Upper lobe of right lung (tissue), 1 donor: ENCODE measurements around the gene FGGY. TPM values are rescaled to one million over a fixed set of nuclear protein-coding genes. Genes with fewer than 3 reads are reported as not detected.
"Not testable (repeated sequence)": the region's sequence is repeated elsewhere in the genome, so short reads cannot be mapped to it uniquely, and the experiment has no call there.

Experiments used
- ATAC-seq: fragments of 200-7000 bp; cut with Tn5 transposase; one replicate; pipeline ENCODE4 v1.9.1; 2020; ENCODE audit warnings: mild to moderate bottlenecking, moderate library complexity
- DNase-seq: peaks from one replicate; pipeline ENCODE4 v3.0.0-alpha.2; 2020
- H3K27ac ChIP-seq: fragments of 200-600 bp; one replicate; pipeline ENCODE4 v1.8.0; 2022
- H3K27me3 ChIP-seq: fragments of 200-600 bp; one replicate; pipeline ENCODE4 v1.8.0; 2022; ENCODE audit warnings: mild to moderate bottlenecking
- H3K36me3 ChIP-seq: fragments of 200-600 bp; one replicate; pipeline ENCODE4 v1.8.0; 2022
- H3K4me1 ChIP-seq: fragments of 200-600 bp; one replicate; pipeline ENCODE4 v1.8.0; 2022
- H3K4me3 ChIP-seq: fragments of 200-600 bp; one replicate; pipeline ENCODE4 v1.8.0; 2022; ENCODE audit warnings: mild to moderate bottlenecking
- H3K9me3 ChIP-seq: fragments of 200-600 bp; one replicate; pipeline ENCODE4 v1.8.0; 2022
- intact Hi-C: fragments of 100-400 bp; cut with DNase I; formaldehyde crosslinking; loops from one replicate; pipeline ENCODE4 v1.11.0; 2022
- total RNA-seq: library from RNA; stranded (reverse); fragmentation: NEBNext Ultra II Directional; extraction: Animal tissue kit (Norgen Biotek cat#: 25700); gene quantifications from one replicate; pipeline ENCODE4 v1.2.1, GENCODE V29; 2021
- TF ChIP-seq, protein P1 (sequence below): fragments of 200-600 bp; IDR thresholded peaks from one replicate; pipeline ENCODE4 v1.8.0; 2022; ENCODE audit warnings: antibody characterized with exemption
- donor health status: DM: no; HTN: yes; CAD: no; lungs with severe emphysema.

Gene FGGY
- total RNA-seq, 1 donor from 2014 or later: 39.2 TPM

DNA sequence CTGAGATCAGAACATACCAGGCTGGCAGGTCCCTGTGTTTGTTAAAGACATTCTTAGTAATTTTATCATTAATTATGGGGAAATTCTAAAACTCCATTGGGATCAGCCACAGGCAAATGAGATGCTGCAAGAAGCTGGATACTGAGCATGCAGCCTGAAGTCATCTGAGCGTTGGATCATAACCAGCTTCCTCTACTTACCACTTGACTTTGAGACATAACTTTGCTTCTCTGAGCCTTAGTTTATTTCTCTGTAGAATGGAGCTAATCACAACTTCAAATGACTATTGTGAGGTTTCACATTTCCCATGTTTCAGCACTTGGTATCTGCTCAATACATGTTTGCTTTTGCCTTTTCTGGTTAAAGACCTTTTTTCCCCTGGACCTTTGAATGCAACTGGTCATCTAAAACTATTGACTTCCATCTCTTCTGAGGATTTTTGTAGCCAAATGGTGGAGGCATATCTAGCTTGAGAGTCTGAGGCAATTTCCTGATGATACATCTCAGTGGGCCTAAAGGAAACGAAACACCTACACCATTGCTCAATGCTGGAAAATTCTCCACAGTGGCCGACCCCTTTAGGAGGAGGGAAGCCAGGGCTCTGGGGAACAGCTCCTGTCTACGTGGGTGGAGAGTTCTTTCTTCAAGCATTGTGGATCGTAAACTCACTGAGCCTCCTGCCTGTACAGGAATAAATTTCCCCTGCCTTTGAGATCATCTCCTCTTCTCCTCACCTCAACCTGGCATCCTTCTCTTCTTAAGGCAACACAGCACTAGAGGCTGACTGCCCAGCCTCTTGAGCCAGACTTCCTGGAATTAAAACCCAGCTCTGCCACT lies 408.8 kb downstream of the FGGY start:
- H3K36me3 ChIP-seq: no peaks in the 10 kb centered on the region
- DNase-seq: no peak
- ATAC-seq: peak; percentile 55
- intact Hi-C loops: no loop called here
- no peaks in the 10 kb centered on the region for H3K27me3 ChIP-seq
- H3K4me3 ChIP-seq: no peak overlapping the region
- TF ChIP-seq, protein P1, sequence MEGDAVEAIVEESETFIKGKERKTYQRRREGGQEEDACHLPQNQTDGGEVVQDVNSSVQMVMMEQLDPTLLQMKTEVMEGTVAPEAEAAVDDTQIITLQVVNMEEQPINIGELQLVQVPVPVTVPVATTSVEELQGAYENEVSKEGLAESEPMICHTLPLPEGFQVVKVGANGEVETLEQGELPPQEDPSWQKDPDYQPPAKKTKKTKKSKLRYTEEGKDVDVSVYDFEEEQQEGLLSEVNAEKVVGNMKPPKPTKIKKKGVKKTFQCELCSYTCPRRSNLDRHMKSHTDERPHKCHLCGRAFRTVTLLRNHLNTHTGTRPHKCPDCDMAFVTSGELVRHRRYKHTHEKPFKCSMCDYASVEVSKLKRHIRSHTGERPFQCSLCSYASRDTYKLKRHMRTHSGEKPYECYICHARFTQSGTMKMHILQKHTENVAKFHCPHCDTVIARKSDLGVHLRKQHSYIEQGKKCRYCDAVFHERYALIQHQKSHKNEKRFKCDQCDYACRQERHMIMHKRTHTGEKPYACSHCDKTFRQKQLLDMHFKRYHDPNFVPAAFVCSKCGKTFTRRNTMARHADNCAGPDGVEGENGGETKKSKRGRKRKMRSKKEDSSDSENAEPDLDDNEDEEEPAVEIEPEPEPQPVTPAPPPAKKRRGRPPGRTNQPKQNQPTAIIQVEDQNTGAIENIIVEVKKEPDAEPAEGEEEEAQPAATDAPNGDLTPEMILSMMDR: no peak
- H3K9me3 ChIP-seq: no peaks in the 10 kb centered on the region
- H3K27ac ChIP-seq: peak overlapping the region; percentile 53
- peaks cover 35% of the 10 kb centered on the region for H3K4me1 ChIP-seq

DNA sequence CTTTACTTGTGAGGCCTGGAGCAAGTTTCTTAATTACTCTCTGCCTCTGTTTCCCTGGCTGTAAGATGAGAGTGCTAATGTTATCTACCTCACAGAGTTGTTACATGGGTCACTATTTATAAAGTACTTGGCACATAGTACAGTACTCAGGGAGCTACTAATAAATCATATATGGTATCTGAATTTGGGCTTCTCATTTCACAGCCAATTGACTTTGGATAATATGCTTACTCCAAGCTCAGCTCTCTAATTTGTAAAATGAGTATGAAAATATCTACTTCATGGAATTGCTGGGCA lies 409.4 kb downstream of the FGGY start:
- Histone ChIP-seq H3K36me3 (no peaks in the 10 kb centered on the region), H3K4me3 (no peak overlapping the region), H3K4me1 (peaks cover 35% of the 10 kb centered on the region), H3K9me3 (no peaks in the 10 kb centered on the region), H3K27me3 (no peaks in the 10 kb centered on the region), H3K27ac (peak overlapping the region; percentile 53)
- intact Hi-C loops: no loop called here
- DNase-seq (no peak), ATAC-seq (no peak)
- TF ChIP-seq, protein P1: no peak

DNA sequence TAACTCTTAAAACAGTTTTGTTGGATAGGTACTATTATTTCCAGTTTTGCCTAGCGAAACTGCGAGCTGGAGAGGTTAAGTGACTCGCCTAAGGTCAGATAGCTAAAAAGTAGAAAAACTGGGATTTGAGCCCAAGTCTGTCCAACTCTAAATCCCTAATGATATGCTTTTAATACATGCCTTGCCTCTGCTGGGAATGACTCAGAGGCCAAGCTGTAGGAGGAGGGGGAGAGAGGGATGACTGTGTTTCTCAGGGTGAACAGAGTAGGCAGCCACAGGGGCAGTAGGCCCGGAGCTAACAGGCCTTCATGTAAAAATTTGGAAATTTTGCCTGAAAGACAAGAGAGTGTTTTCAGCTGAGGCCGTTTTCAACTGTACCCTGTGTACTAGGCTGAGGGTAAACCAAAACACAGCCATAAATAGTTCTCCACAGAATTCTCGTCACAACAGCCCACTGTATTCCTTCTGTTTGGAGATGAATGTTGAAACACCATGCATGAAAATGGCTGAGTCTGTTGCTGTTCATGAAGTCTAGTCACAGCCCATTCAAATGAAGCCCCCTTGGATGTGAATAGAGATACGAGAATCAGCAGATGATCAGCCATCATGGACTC lies 410.4 kb downstream of the FGGY start:
- Histone ChIP-seq H3K27me3 (no peaks in the 10 kb centered on the region), H3K9me3 (no peaks in the 10 kb centered on the region), H3K27ac (peak overlapping the region; percentile 24), H3K4me1 (peaks cover 35% of the 10 kb centered on the region), H3K4me3 (no peak overlapping the region), H3K36me3 (no peaks in the 10 kb centered on the region)
- TF ChIP-seq, protein P1: no peak
- DNase-seq (no peak), ATAC-seq (peak; percentile 55)
- intact Hi-C loops: no loop called here

DNA sequence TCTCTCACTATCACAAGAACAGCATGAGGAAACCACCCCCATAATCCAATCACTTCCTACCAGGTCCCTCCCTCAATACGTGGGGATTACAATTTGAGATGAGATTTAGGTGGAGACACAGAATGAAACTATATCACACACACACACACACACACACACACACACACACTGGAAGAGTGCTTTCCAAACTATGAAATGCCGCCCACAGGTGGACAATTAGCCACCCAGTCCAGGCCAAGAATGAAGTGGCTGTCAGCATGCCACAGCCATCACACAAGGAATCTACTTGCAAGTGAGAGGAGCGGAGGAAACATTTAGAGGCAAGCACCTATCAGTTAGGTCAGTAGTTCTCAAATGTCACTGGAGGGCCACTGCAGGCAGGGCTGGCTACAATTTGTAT lies 412.4 kb downstream of the FGGY start:
- no peaks in the 10 kb centered on the region for H3K9me3 ChIP-seq
- ATAC-seq (peak; percentile 75), DNase-seq (no peak)
- no peaks in the 10 kb centered on the region for H3K27me3 ChIP-seq
- TF ChIP-seq, protein P1: no peak
- intact Hi-C loops: no loop called here
- no peaks in the 10 kb centered on the region for H3K36me3 ChIP-seq
- H3K4me1 ChIP-seq: peaks cover 29% of the 10 kb centered on the region
- no peak overlapping the region for H3K4me3 ChIP-seq
- H3K27ac ChIP-seq: no peak overlapping the region

DNA sequence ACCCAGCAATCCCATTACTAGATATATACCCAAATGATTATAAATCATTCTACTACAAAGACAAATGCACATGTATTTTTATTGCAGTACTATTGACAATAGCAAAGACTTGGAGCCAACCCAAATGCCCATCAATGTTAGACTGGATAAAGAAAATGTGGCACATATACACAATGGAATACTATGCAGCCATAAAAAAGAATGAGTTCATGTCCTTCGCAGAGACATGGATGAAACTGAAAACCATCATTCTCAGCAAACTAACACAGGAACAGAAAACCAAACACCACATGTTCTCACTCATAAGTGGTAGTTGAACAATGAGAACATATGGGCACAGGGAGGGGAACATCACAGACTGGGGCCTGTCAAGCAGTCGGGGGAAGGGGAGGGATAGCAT lies 414.0 kb downstream of the FGGY start:
- H3K36me3 ChIP-seq, intact Hi-C loops, ATAC-seq, H3K9me3 ChIP-seq, H3K27ac ChIP-seq, H3K27me3 ChIP-seq, H3K4me3 ChIP-seq, DNase-seq: not testable (repeated sequence)
- peaks cover 17% of the 10 kb centered on the region for H3K4me1 ChIP-seq

DNA sequence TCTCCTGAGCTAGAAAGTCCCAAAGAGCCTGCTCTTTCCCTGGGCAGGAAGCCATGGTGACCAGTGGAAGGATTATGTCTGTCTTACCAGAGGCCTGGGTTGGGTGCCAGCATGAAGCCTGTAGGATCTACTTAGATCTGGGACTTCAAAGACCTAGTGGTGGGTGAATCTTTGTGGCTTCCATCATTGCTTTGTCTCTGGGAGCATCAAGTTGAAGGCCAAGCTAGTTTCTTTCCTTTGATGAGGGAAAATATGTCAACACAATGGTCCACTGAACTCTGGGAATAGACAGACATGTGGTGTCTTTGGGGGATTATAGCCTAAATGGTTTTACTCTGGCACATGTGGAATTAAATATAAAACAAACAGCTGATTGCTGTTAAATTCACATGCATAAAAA lies 417.3 kb downstream of the FGGY start:
- H3K36me3 ChIP-seq: no peaks in the 10 kb centered on the region
- no peaks in the 10 kb centered on the region for H3K27me3 ChIP-seq
- no peak overlapping the region for H3K27ac ChIP-seq
- TF ChIP-seq, protein P1: no peak
- DNase-seq (no peak), ATAC-seq (no peak)
- H3K4me1 ChIP-seq: peaks cover 4% of the 10 kb centered on the region
- H3K4me3 ChIP-seq: no peak overlapping the region
- intact Hi-C loops: no loop called here
- no peaks in the 10 kb centered on the region for H3K9me3 ChIP-seq
